ENCODE measurements around the gene SOX1. TPM values are rescaled to one million over a fixed set of nuclear protein-coding genes. Genes with fewer than 3 reads are reported as not detected.
A peak's percentile ranks its signal among the peaks of the same experiment; 100 is the strongest.

SOX1 gene
- not detected for total RNA-seq

- no peak within 1 kb of the TSS for H3K27ac ChIP-seq
Observed at GRCh38 chr13:112067116-112067741, at the start of gene SOX1. Gene SOX1, plus strand, starts transcription at chr13:112067149. Its CDS starts 510 bp downstream, at chr13:112067659.

GRCh38 chr13:112024577-112024976 lies 42.4 kb upstream of the SOX1 start:
- Histone ChIP-seq H3K4me3 (no peak overlapping the region), H3K4me1 (no peaks in the 10 kb centered on the region), H3K36me3 (no peaks in the 10 kb centered on the region), H3K9me3 (peaks cover 0 to 8% of the 10 kb centered on the region in 2 donors), H3K27me3 (no peaks in the 10 kb centered on the region), H3K27ac (no peak overlapping the region)
- intact Hi-C loops (cut with DNase I): no loop called here
- no peak for DNase-seq (ENCODE audit: low spot score in 2 of 2)
- no peak for TF ChIP-seq CTCF (IDR thresholded peaks at IDR 0.05)

More at GRCh38 chr13:112067116-112067741, at the start of gene SOX1:
- no peaks in the 10 kb centered on the region for H3K9me3 ChIP-seq
- H3K27me3 ChIP-seq: peaks cover 7% of the 10 kb centered on the region
- peak within 1 kb of the TSS; percentile 33 to 55 for H3K4me3 ChIP-seq
- no peaks in the 10 kb centered on the region for H3K36me3 ChIP-seq
- no peak for TF ChIP-seq CTCF (IDR thresholded peaks at IDR 0.05)
- DNase-seq (ENCODE audit: low spot score in 2 of 2): no peak
- intact Hi-C loops (cut with DNase I): no loop called here
- no peaks in the 10 kb centered on the region for H3K4me1 ChIP-seq

GRCh38 chr13:112027250-112027649 lies 39.7 kb upstream of the SOX1 start:
- TF ChIP-seq CTCF (IDR thresholded peaks at IDR 0.05): no peak
- intact Hi-C loops (cut with DNase I): no loop called here
- H3K9me3 ChIP-seq: peaks cover 0 to 3% of the 10 kb centered on the region in 2 donors
- DNase-seq (ENCODE audit: low spot score in 2 of 2): no peak
- no peaks in the 10 kb centered on the region for H3K36me3 ChIP-seq
- no peaks in the 10 kb centered on the region for H3K27me3 ChIP-seq
- H3K4me3 ChIP-seq: no peak overlapping the region
- no peak overlapping the region for H3K27ac ChIP-seq
- H3K4me1 ChIP-seq: no peaks in the 10 kb centered on the region

- no peak for DNase-seq (ENCODE audit: low spot score in 2 of 2)
Observed at GRCh38 chr13:112028481-112028880, 38.5 kb upstream of the SOX1 start.

GRCh38 chr13:112029143-112029542 lies 37.8 kb upstream of the SOX1 start:
- no peak for TF ChIP-seq CTCF (IDR thresholded peaks at IDR 0.05)
- Histone ChIP-seq H3K36me3 (no peaks in the 10 kb centered on the region), H3K4me3 (no peak overlapping the region), H3K4me1 (no peaks in the 10 kb centered on the region), H3K27ac (no peak overlapping the region), H3K9me3 (no peaks in the 10 kb centered on the region), H3K27me3 (no peaks in the 10 kb centered on the region)
- intact Hi-C loops (cut with DNase I): no loop called here
- DNase-seq (ENCODE audit: low spot score in 2 of 2): no peak

More at GRCh38 chr13:112028481-112028880, 38.5 kb upstream of the SOX1 start:
- Histone ChIP-seq H3K4me3 (no peak overlapping the region), H3K9me3 (no peaks in the 10 kb centered on the region), H3K36me3 (no peaks in the 10 kb centered on the region), H3K27ac (no peak overlapping the region), H3K27me3 (no peaks in the 10 kb centered on the region), H3K4me1 (no peaks in the 10 kb centered on the region)
- intact Hi-C loops (cut with DNase I): no loop called here
- TF ChIP-seq CTCF (IDR thresholded peaks at IDR 0.05): no peak
